Hippocampal formation (tissue), 2 donors: ENCODE data around the gene LRFN4.

ENCODE experiments used
- DNase-seq, 2 donors: peaks; one replicate each; lab custom pipeline; 2025; lab: John Stamatoyannopoulos, UW

LRFN4 gene

GRCh38 chr11:66858186-66858938 lies 1.5 kb downstream of the LRFN4 start:
- DNase-seq = no peak

GRCh38 chr11:66858939-66859685 lies 2.2 kb downstream of the LRFN4 start:
- no peak for DNase-seq

- no peak for DNase-seq
Measured at GRCh38 chr11:66859686-66860448, 3.0 kb downstream of the LRFN4 start.

- no peak for DNase-seq
Measured at GRCh38 chr11:66860449-66860831, 3.6 kb downstream of the LRFN4 start.

GRCh38 chr11:66861038-66861773 lies 4.3 kb downstream of the LRFN4 start:
- no peak for DNase-seq

- DNase-seq = no peak
Measured at GRCh38 chr11:66861774-66862558, 5.1 kb downstream of the LRFN4 start.

GRCh38 chr11:66862559-66863037 lies 5.7 kb downstream of the LRFN4 start:
- no peak for DNase-seq

GRCh38 chr11:66863428-66864125 lies 6.7 kb downstream of the LRFN4 start:
- DNase-seq = no peak

GRCh38 chr11:66864172-66864901 lies 7.5 kb downstream of the LRFN4 start:
- no peak for DNase-seq

GRCh38 chr11:66864924-66865697 lies 8.2 kb downstream of the LRFN4 start:
- DNase-seq = no peak

GRCh38 chr11:66866007-66866406 lies 9.1 kb downstream of the LRFN4 start:
- DNase-seq = no peak

GRCh38 chr11:66866511-66866986 lies 9.7 kb downstream of the LRFN4 start:
- DNase-seq = no peak

GRCh38 chr11:66867425-66868040 lies 10.7 kb downstream of the LRFN4 start:
- DNase-seq = no peak

GRCh38 chr11:66868082-66868725 lies 11.3 kb downstream of the LRFN4 start:
- DNase-seq = no peak

- no peak for DNase-seq
Measured at GRCh38 chr11:66868726-66869566, 12.1 kb downstream of the LRFN4 start.

GRCh38 chr11:66869567-66869870 lies 12.7 kb downstream of the LRFN4 start:
- DNase-seq = no peak

- DNase-seq = no peak
Measured at GRCh38 chr11:66870131-66870530, 13.3 kb downstream of the LRFN4 start.
